Neural cell (in vitro differentiated cells): Measurements from ENCODE around the gene GNAQ. TPM values are rescaled to one million over a fixed set of nuclear protein-coding genes. Genes with fewer than 3 reads are reported as not detected.

ENCODE experiments used
- H2AFZ ChIP-seq: fragments of 200-600, 300-800 bp; sonication (generic), shearing (Covaris generic); 2 replicates; pipeline ENCODE4 v1.6.0; 2014; ENCODE audit warnings: low read depth, mild to moderate bottlenecking, antibody characterized with exemption, low read length, moderate library complexity
- H3F3A ChIP-seq: fragments of 200-600 bp; shearing (Covaris generic); 2 replicates; pipeline ENCODE4 v1.6.1; 2016; ENCODE audit warnings: mild to moderate bottlenecking, moderate library complexity, mixed read lengths, antibody characterized with exemption, low read length; ENCODE audit not compliant: insufficient read depth, poor library complexity, severe bottlenecking
- H3K27ac ChIP-seq: fragments of 200-600, 300-800 bp; sonication (generic), shearing (Covaris generic); 2 replicates; pipeline ENCODE4 v1.5.1; 2014; ENCODE audit warnings: mild to moderate bottlenecking, low read length, moderate library complexity
- H3K27me3 ChIP-seq: fragments of 300-800, 200-600 bp; sonication (generic), shearing (Covaris generic); 2 replicates; pipeline ENCODE4 v1.6.0; 2014; ENCODE audit warnings: mild to moderate bottlenecking, low read depth, low read length, moderate library complexity; ENCODE audit not compliant: insufficient read depth
- H3K36me3 ChIP-seq: fragments of 300-800, 200-600 bp; sonication (generic), shearing (Covaris generic); 2 replicates; pipeline ENCODE4 v1.5.1; 2014; ENCODE audit warnings: mild to moderate bottlenecking, antibody characterized with exemption, low read length, moderate library complexity; ENCODE audit not compliant: insufficient read depth
- H3K4me2 ChIP-seq: fragments of 300-800, 200-600 bp; sonication (generic), shearing (Covaris generic); 2 replicates; pipeline ENCODE4 v1.6.0; 2014; ENCODE audit warnings: mild to moderate bottlenecking, low read length
- H3K4me3 ChIP-seq: fragments of 300-800, 200-600 bp; sonication (generic), shearing (Covaris generic); 2 replicates; pipeline ENCODE4 v1.5.1; 2014; ENCODE audit warnings: mild to moderate bottlenecking, low read length, moderate library complexity
- H3K79me2 ChIP-seq: fragments of 200-600 bp; shearing (Covaris generic); replicated peaks from 2 replicates; pipeline ENCODE4 v1.6.0; 2014; ENCODE audit warnings: mild to moderate bottlenecking, low read length, moderate library complexity; ENCODE audit not compliant: insufficient read depth
- H3K9ac ChIP-seq: fragments of 300-800, 200-600 bp; sonication (generic), shearing (Covaris generic); 2 replicates; pipeline ENCODE4 v1.6.1; 2016; ENCODE audit warnings: mild to moderate bottlenecking, low read length, mixed read lengths
- H3K9me2 ChIP-seq: fragments of 200-600 bp; shearing (Covaris generic); 2 replicates; pipeline ENCODE4 v1.6.1; 2016; ENCODE audit warnings: mild to moderate bottlenecking, low read length, mixed read lengths; ENCODE audit not compliant: insufficient read depth
- H3K9me3 ChIP-seq: fragments of 200-600, 300-800 bp; sonication (generic), shearing (Covaris generic); 2 replicates; pipeline ENCODE4 v1.6.1; 2016; ENCODE audit warnings: mild to moderate bottlenecking, mixed run types, low read length, moderate library complexity, mixed read lengths
- H4K20me1 ChIP-seq: fragments of 200-600 bp; shearing (Covaris generic); 2 replicates; pipeline ENCODE4 v1.6.1; 2016; ENCODE audit warnings: mild to moderate bottlenecking, mixed run types; ENCODE audit not compliant: insufficient read depth
- CTCF ChIP-seq: fragments of 450-650 bp; IDR thresholded peaks from 2 replicates; pipeline ENCODE4 v1.5.1; 2014; ENCODE audit warnings: antibody characterized with exemption, mild to moderate bottlenecking, moderate library complexity; ENCODE audit not compliant: poor library complexity, severe bottlenecking
- EP300 ChIP-seq: fragments of 450-650 bp; conservative IDR thresholded peaks from 2 replicates; pipeline ENCODE4 v1.6.1; 2014; ENCODE audit warnings: antibody characterized with exemption, mild to moderate bottlenecking, moderate library complexity; ENCODE audit not compliant: poor library complexity, severe bottlenecking
- EZH2 ChIP-seq: fragments of 200-600, 300-800 bp; shearing (Covaris generic), sonication (generic); IDR thresholded peaks from 2 replicates; pipeline ENCODE4 v1.6.1; 2014; ENCODE audit warnings: antibody characterized with exemption, low read length, borderline replicate concordance, mild to moderate bottlenecking; ENCODE audit not compliant: insufficient read depth, poor library complexity, severe bottlenecking
- MXI1 ChIP-seq: fragments of 450-650 bp; conservative IDR thresholded peaks from 2 replicates; pipeline ENCODE4 v1.6.1; 2014; ENCODE audit warnings: antibody characterized with exemption, mild to moderate bottlenecking; ENCODE audit not compliant: poor library complexity, severe bottlenecking
- POLR2AphosphoS5 ChIP-seq: IDR thresholded peaks from 2 replicates; pipeline ENCODE4 v1.6.1; 2012
- RAD21 ChIP-seq: fragments of 450-650 bp; conservative IDR thresholded peaks from 2 replicates; pipeline ENCODE4 v1.6.1; 2014; ENCODE audit warnings: antibody characterized with exemption, mild to moderate bottlenecking, moderate library complexity
- REST ChIP-seq: IDR thresholded peaks from 2 replicates; pipeline ENCODE4 v1.6.1; 2012; ENCODE audit warnings: borderline replicate concordance
- SMC3 ChIP-seq: fragments of 450-650 bp; conservative IDR thresholded peaks from 2 replicates; pipeline ENCODE4 v1.6.1; 2014; ENCODE audit warnings: antibody characterized with exemption, mild to moderate bottlenecking, moderate library complexity; ENCODE audit not compliant: poor library complexity
- TAF1 ChIP-seq: IDR thresholded peaks from 2 replicates; pipeline ENCODE4 v1.6.1; 2012; ENCODE audit warnings: low read depth
- polyA plus RNA-seq: library from polyadenylated mRNA; depleted of rRNA; stranded (reverse); fragments of >200 nt; gene quantifications from 2 replicates; pipeline ENCODE4 v1.2.3, GENCODE V29; 2014

Gene GNAQ
- polyA plus RNA-seq, 1 donor from 2014 or later, result 86.7 TPM

GRCh38 chr9:77808751-77809081 lies 222.9 kb downstream of the GNAQ start:
- Histone ChIP-seq H3K9ac (no peak overlapping the region), H4K20me1 (no peaks in the 10 kb centered on the region), H3K36me3 (no peaks in the 10 kb centered on the region), H3K9me2 (no peaks in the 10 kb centered on the region), H3K4me2 (no peak overlapping the region), H3K27ac (no peak overlapping the region), H3K27me3 (no peaks in the 10 kb centered on the region), H2AFZ (no peak overlapping the region), H3K9me3 (no peaks in the 10 kb centered on the region), H3F3A (no peaks in the 10 kb centered on the region), H3K4me3 (no peak overlapping the region), H3K79me2 (peaks cover 8% of the 10 kb centered on the region)
- TF ChIP-seq EP300 (no peak), EZH2 (no peak), POLR2AphosphoS5 (no peak), REST (no peak), CTCF (no peak), SMC3 (no peak), MXI1 (no peak), RAD21 (no peak), TAF1 (no peak)

DNA sequence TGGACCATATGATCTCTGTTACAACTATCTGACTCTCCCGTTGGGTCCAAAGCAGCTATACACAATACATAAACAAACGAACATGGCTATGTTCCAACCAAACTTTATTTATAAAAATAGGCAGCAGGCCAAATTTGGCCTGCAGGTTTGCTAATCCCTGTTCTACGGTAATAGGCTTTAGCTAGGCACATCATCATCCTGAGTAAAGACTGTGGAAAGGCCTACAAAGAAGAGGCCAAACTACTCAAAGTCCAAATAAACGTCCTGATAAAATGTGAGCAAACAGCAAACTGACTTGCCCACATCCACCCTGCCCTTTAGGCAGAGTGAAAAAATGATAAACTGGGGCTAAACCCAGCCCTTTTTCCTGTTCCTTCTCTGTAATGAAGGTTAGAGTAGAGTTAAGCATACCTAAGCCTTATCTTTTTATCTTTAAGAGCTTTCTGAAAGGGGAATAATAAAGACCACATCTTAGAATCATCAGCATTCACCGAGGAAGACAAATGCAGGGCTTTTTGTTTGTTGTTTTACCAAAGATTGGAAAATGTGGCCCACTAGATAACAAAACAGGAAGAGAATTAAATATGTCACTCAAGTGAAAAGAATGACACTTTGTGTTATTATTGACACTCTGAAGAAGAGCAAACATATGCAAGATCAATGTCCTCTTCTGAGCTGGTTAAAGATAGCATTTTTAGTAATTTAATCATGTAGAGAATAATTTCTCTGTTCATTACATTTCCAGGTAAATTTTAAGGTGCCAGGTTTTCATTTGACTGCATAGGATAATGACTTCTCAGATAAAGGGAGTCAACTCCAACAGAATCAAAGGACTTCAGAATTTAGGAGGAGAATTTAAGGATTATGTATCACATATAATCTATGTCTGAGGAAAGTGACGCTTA lies 223.5 kb downstream of the GNAQ start:
- no peak for TF ChIP-seq MXI1
- no peak for TF ChIP-seq EP300
- TF ChIP-seq REST, result no peak
- TF ChIP-seq SMC3, result no peak
- no peak for TF ChIP-seq CTCF
- TF ChIP-seq TAF1, result no peak
- no peaks in the 10 kb centered on the region for H3K9me2 ChIP-seq
- no peak overlapping the region for H2AFZ ChIP-seq
- H3F3A ChIP-seq, result no peaks in the 10 kb centered on the region
- H3K9ac ChIP-seq, result no peak overlapping the region
- H3K36me3 ChIP-seq, result no peaks in the 10 kb centered on the region
- H4K20me1 ChIP-seq, result no peaks in the 10 kb centered on the region
- no peak overlapping the region for H3K4me3 ChIP-seq
- H3K27ac ChIP-seq, result no peak overlapping the region
- peaks cover 8% of the 10 kb centered on the region for H3K79me2 ChIP-seq
- H3K4me2 ChIP-seq, result no peak overlapping the region
- no peaks in the 10 kb centered on the region for H3K9me3 ChIP-seq
- no peaks in the 10 kb centered on the region for H3K27me3 ChIP-seq
